HCT116 (cell line): ENCODE results near the gene PUSL1.

ENCODE experiments used
- EZH2 ChIP-seq: fragments of 200-600 bp; sonication (generic); IDR thresholded peaks from 2 replicates; pipeline ENCODE4 v1.6.1; 2017; ENCODE audit warnings: antibody characterized with exemption, mixed run types
- SRF ChIP-seq: IDR thresholded peaks from 2 replicates; pipeline ENCODE4 v1.6.1; 2012; ENCODE audit warnings: low read depth

GRCh38 chr1:1345860-1346500 is 37.6 kb downstream of the PUSL1 start:
- TF ChIP-seq SRF (no peak), EZH2 (no peak)
